HG02885 (cell line): ENCODE measurements around the gene IL1RL2.

Experiments
- ATAC-seq: cut with Tn5 transposase; IDR thresholded peaks from one replicate; pipeline ENCODE4 v1.9.1; 2021; ENCODE audit warnings: mild to moderate bottlenecking; ENCODE audit not compliant: unreplicated experiment, poor library complexity

The IL1RL2 gene

GRCh38 chr2:102190430-102191107 is 3.7 kb downstream of the IL1RL2 start:
- ATAC-seq = no peak

GRCh38 chr2:102191501-102191900 is 4.7 kb downstream of the IL1RL2 start:
- no peak for ATAC-seq

DNA sequence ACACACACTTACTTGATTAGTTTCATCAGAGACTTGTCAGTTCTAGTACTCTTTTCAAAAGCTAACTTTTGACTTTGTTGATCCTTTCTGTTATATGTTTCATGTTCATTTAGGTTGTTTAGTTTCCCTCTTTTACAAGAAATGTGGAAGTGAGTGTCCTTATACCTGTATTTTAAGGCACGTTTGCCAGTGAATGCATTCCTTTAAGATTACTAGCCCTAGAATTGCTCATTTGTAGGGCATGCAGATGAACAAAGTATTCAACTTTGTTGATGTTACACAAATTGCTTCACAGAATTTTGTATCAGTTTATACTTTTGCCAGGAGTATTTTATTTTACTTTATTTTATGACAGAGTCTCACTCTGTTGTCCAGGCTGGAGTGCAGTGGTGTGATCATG is 6.3 kb downstream of the IL1RL2 start:
- no peak for ATAC-seq

DNA sequence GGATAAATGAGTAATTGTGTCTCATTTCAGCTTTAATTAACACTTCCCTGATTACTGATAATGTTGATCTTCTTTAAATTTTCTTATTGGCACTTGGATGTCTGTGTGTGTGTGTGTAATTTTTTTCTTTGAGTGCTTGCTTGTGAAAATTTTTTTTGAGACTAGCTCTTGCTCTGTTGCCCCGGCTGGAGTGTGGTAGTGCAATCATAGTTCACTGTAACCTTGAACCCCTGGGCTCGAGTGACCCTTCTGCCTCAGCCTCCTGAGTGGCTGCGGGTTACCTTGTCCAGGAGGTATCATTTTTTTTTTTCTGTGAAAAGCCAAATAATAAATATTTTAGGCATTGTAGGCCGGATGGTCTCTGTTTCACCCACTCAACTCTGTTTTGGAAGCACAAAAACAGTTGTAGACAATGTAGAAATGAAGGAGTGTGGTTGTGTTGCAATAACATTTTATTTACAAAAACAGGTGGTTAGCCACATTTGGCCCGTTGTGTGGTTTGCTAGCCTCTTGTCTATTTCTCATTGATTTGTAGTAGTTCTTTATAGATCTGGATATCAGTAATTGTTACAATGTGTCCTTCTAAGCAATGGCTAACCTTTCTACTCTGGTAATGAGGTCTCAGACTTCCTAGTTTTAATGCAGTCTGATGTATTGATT is 7.9 kb downstream of the IL1RL2 start:
- ATAC-seq = no peak

DNA sequence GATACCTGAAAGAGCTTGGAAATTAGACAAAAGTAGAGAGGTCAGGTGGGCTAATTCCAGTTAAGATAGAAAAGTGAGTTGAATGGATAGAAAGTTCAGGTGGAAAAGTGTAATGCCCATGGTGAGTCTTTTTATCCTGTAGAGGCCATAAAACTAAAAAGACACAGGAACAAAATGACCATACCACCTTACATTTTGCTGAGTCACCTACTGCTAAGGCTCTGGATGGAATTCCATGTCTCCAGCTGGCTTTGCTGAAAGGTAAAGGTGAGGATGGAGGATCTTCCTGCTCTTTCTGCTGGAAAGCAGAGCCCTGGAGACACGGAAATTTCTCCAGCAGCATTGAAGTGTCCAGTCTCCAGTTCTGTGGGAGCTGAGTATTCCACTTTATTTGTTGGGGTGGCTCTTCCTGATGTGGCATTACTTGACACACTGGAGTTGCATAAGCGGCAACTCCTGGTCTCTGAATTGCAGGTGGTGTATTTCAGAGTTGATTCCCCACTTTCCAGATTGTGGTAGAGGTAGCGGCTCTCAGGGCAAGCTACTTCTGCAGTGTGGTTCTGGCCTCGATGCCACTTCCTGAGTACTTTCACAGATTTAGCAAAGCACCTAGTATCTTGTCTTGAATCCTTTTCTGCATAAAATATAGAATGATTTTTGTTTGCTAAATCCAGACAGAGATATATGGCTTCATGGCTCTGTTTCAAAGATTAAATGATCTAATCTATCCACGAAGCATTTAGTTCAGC is 10.7 kb downstream of the IL1RL2 start:
- ATAC-seq = no peak

DNA sequence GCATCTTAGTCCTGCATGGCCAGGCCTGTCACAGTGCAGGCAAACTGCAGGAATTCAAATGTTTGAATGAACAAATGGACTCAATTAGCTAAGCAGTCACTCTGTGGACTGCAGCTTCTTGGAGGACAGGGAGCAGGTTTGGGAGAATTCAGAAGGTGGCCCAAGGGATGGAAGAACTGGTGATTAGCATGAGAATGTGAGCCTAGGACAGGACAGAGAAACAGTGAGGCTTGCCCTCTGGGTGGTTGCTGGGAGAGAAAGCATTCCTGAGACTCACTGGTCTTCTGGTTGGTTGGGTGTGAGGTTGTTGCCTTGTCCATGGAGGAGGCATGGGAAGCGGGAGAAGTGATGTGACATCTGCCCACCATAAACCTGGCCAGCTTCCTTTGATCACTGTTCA is 13.7 kb downstream of the IL1RL2 start:
- ATAC-seq = no peak

DNA sequence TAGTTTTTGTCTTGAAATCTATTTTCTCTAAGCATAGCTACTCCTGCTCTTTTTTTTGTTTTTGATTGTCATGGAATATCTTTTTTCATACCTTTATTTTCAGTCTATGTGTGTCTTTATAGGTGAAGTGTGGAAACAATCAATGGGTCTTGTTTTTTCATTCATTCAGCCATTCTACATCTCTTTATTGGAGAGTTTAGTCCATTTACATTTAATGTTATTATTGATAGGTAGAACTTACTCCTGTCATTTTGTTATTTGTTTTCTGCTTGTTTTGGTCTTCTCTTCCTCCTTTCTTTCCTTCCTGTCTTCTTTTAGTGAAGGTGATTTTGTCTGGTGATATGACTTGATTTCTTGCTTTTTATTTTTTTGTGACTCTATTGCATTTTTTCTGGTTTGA is 17.8 kb downstream of the IL1RL2 start:
- ATAC-seq = no peak

- ATAC-seq = no peak
These were observed 20.0 kb downstream of the IL1RL2 start for GRCh38 chr2:102206666-102207341.

DNA sequence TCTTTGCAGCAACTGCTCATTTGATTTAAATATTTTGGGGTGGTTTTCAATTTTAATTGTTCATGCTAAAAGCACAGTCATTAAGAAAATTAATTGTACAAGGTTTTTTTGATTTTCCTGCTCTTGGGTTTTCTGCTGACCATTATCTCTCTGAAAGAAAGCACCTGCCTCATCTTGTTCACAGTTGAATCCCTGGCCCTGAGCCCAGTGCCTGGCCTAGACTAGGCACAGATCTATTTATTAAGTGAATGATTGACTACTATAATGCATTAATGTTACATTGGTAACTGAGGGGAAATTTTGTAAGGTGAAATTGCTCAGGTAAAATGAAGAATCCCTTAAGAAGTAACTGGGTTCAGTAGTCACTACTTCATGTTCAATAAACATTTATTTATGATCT is 22.0 kb downstream of the IL1RL2 start:
- ATAC-seq = no peak

GRCh38 chr2:102209474-102209873 is 22.7 kb downstream of the IL1RL2 start:
- ATAC-seq = no peak

DNA sequence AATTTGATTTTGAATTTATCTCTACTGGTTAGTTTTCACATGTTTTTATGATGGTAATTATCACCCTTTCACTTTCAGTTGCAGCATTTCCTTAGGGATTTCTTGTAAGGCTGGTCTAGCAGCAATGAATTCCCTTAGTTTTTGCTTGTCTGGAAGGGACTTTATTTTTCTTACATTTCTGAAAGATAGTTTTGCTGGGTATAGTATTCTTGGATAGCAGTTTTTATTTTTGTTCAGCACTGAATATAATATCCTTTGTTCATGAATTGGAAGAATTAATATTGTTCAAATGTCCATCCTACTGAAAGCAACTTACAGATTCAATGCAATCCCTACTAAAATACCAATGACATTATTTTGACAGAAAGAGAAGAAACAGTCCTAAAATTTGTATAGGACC is 30.2 kb downstream of the IL1RL2 start:
- ATAC-seq = no peak

- ATAC-seq = no peak
These were observed 38.3 kb downstream of the IL1RL2 start for GRCh38 chr2:102224824-102225739.

DNA sequence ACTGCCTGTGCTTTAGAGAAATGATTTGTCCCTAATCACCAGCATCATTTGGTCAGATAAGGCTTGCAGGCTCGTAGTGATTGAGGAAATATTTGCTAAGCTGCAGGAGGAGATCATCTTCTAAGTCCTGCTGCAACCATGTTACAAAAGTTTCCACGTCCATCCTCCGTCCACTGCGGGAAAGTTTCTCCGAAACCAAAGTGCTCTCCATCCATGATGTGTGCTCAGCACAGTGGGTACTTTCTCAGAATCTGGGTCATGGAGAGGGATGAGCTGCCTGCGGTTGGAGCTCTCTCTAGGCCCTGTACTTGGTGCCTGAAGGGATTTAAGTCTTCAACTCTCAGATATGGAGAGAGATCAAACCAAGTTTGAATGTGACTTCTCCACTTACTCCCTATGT is 39.3 kb downstream of the IL1RL2 start:
- ATAC-seq = no peak

GRCh38 chr2:102226612-102227391 is 40.0 kb downstream of the IL1RL2 start:
- ATAC-seq = no peak

DNA sequence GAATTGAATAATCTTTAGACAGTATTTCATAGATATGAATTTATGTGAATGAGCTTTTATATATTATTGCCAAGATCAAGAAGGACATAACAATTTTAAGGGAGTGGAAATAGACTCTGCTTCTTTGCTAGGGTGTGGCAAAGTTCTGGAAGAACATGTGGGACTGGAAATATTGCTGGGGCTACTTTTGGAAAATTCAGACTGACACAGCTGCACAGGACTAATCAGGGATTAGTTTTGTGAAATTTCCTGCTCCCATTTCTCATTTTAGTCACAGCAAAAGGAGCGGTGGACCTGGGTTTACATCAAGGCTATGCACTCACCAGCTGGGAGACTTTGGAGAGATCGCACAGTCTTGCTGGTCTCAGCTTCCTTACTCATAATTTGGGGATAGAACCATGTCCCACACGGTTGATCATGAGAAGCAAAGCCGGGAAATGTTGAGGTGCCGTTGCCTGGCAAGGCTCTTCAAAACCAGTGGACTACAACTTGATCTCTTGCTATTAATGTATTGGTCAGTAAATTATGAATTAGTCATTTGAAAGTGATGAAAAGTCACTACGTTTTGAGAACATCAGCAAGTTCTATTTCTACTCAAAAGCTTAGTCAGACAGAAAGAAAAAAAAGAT is 42.4 kb downstream of the IL1RL2 start:
- ATAC-seq = no peak

- no peak for ATAC-seq
These were observed 43.6 kb downstream of the IL1RL2 start for GRCh38 chr2:102230410-102230909.

DNA sequence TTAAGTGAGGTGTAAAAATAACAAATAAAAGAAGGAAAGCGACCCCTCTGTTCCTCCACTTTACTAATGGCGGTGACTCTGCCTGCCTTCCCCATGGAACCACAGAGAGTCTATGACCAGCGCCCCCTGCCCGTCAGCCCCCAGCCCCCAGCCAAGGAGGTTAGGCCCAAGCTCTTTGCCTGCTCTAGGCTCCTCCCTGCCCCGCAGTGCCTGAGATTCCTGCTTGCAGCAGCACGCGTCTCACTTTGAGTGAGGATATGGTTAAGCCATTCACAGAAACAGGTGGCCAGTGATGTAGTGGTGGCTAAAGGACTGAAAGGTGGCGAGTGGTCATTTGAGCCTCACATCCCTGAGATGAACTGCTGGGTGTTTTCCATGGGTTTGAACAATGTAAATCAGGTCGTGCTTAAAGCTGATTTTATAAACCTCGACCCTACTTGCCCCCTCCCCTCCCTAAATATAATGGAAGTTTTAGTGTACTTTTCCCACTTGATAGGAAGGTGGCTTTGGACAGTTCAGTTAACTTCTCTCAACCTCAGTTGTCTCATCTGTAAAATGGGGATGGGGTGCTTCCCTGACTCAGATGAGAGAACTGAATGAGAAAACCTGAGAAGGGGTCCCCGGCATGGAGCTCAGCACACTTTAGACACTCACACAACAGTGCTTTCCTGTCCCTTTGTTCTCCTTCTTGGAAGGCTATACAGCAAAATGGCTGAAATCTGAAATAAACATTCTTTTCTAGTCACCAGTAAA is 46.5 kb downstream of the IL1RL2 start:
- no peak for ATAC-seq

GRCh38 chr2:102235042-102235473 is 48.2 kb downstream of the IL1RL2 start:
- no peak for ATAC-seq
